Tibial nerve (tissue), 4 donors: ENCODE data around the gene HRH2. TPM values are rescaled to one million over a fixed set of nuclear protein-coding genes. Genes with fewer than 3 reads are reported as not detected.

Experiments
- DNase-seq, 2 donors: peaks; one replicate each; pipeline ENCODE4 v3.0.0-alpha.2; 2019; ENCODE audit warnings: low spot score in 2 of 2
- H3K27ac ChIP-seq, 4 donors: fragments of 200-600 bp; sonication (generic) in 3 of 4; one replicate each; pipeline ENCODE4 v1.5.1; 2017 to 2019; ENCODE audit warnings: mild to moderate bottlenecking in 1 of 4
- H3K27me3 ChIP-seq, 2 donors: fragments of 200-600 bp; sonication (generic) in 1 of 2; one replicate each; pipeline versions ENCODE4 v1.5.1 to v1.6.0; 2017 to 2019
- H3K36me3 ChIP-seq, 3 donors: fragments of 200-600 bp; sonication (generic); one replicate each; pipeline ENCODE4 v1.5.1; 2018 to 2019
- H3K4me1 ChIP-seq, 4 donors: fragments of 200-600 bp; sonication (generic) in 3 of 4; one replicate each; pipeline ENCODE4 v1.5.1; 2017 to 2019
- H3K4me3 ChIP-seq, 4 donors: fragments of 200-600 bp; sonication (generic) in 3 of 4; one replicate each; pipeline ENCODE4 v1.5.1; 2017 to 2019; ENCODE audit warnings: mild to moderate bottlenecking in 1 of 4, moderate library complexity in 1 of 4
- H3K9me3 ChIP-seq, 4 donors: fragments of 200-600 bp; sonication (generic) in 3 of 4; one replicate each; pipeline ENCODE4 v1.5.1; 2017 to 2019
- EP300 ChIP-seq, 2 donors: sonication (generic); formaldehyde crosslinking; IDR thresholded peaks; one replicate each; pipeline ENCODE4 v1.6.1; 2017; ENCODE audit warnings: antibody characterized with exemption in 2 of 2, mild to moderate bottlenecking in 1 of 2
- POLR2A ChIP-seq, 2 donors: fragments of 450-650 bp; IDR thresholded peaks; one replicate each; pipeline ENCODE4 v1.6.1; 2017; ENCODE audit warnings: antibody characterized with exemption in 2 of 2, mild to moderate bottlenecking in 2 of 2, moderate library complexity in 2 of 2
- WGBS, 2 donors: methylation state at CpG; one replicate each; pipeline ENCODE4 v1.1.5; 2018; 5-methylcytosine and 5-hydroxymethylcytosine counted together
- total RNA-seq, 4 donors: library from RNA; depleted of rRNA; stranded (reverse); fragments of >200 nt; gene quantifications; one replicate each; pipeline ENCODE4 v1.1.0, GENCODE V29; 2016
- TF ChIP-seq, protein P1 (sequence below), 5 experiments: fragments of 200-600 bp in 3 of 5; fragments of 450-650 bp in 2 of 5; sonication (generic) in 3 of 5; IDR thresholded peaks; one replicate each; pipeline ENCODE4 v1.5.1; 2016 to 2019; ENCODE audit warnings: antibody characterized with exemption in 5 of 5, mild to moderate bottlenecking in 3 of 5, moderate library complexity in 2 of 5

HRH2 gene
- total RNA-seq, 4 donors from 2014 or later = 0.84 to 9.3 (median 3.4) TPM

DNA sequence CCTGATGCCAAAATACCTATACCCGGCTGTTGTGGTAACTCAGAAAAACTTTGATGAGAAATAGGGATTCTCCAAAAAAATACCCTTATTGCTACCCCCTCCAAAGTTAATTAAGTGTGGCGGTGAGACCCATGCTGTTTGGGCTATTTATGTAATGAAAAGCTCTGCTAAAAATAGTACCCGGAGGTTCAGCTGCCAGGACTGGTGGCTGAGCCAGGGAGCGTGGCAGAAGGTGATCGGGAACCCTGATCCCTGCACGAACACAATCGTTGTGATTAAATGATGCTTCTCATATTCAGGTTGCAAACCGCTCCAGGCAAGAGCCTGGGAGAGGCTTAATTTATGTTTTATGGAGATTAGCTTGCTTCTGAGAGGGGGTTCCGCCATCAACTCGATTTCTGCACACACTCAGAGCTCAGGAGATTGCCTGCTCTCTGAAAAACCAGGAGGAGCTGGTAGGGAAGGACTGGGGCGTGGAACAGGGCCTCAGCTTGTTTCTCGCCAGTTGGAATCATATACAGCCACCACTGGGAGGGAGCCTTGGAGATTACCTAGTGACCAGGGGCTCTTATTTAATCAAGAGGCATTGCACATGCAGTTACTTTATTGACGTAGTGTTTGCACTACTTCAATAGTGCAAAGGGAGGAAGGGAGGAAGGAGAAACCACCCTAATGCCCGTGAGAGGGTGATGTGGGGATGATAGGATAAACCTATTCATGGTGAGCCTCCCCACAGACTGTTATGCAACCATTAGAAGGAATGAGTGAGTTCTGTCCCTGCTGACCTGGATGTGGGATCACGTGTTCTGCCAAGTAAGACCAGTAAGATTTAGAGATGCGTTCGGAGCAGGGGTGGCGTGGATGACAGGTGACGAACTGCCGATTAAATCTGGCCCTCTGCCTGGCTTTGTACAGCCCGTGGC lies 23.4 kb downstream of the HRH2 start:
- no peaks in the 10 kb centered on the region for H3K27me3 ChIP-seq
- H3K36me3 ChIP-seq = no peaks in the 10 kb centered on the region
- H3K4me1 ChIP-seq = no peaks in the 10 kb centered on the region
- peaks cover 0 to 5% (median 0%) of the 10 kb centered on the region in 4 donors for H3K9me3 ChIP-seq
- WGBS, 2 donors = 68% methylated on average over 21 of the region's 21 CpGs
- TF ChIP-seq, protein P1, sequence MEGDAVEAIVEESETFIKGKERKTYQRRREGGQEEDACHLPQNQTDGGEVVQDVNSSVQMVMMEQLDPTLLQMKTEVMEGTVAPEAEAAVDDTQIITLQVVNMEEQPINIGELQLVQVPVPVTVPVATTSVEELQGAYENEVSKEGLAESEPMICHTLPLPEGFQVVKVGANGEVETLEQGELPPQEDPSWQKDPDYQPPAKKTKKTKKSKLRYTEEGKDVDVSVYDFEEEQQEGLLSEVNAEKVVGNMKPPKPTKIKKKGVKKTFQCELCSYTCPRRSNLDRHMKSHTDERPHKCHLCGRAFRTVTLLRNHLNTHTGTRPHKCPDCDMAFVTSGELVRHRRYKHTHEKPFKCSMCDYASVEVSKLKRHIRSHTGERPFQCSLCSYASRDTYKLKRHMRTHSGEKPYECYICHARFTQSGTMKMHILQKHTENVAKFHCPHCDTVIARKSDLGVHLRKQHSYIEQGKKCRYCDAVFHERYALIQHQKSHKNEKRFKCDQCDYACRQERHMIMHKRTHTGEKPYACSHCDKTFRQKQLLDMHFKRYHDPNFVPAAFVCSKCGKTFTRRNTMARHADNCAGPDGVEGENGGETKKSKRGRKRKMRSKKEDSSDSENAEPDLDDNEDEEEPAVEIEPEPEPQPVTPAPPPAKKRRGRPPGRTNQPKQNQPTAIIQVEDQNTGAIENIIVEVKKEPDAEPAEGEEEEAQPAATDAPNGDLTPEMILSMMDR (IDR thresholded peaks at IDR 0.05) = no peak
- TF ChIP-seq EP300 (IDR thresholded peaks at IDR 0.05) (no peak), POLR2A (IDR thresholded peaks at IDR 0.05) (no peak)
- no peak for DNase-seq
- H3K27ac ChIP-seq = no peak overlapping the region
- H3K4me3 ChIP-seq = no peak overlapping the region

DNA sequence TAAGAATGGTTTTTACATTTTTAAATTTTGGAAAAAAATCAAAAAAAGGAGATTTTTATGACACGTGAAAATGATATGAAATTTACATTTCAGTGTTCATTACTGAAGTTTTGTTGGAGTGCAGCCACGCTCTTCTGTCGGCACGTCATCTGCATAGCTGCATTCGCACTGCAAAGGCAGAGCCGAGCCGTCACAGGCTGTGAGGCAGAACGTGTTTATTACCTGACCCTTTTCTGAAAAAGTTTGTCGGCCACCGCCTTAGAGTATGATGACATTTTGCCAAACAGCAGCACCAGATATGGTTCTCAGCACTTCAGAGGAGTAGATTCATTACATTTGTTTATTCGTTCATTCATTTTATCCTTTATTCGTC lies 24.1 kb downstream of the HRH2 start:
- no peak overlapping the region for H3K4me3 ChIP-seq
- H3K36me3 ChIP-seq = no peaks in the 10 kb centered on the region
- no peak overlapping the region for H3K27ac ChIP-seq
- WGBS, 2 donors = 61 to 65% methylated on average over 12 of the region's 12 CpGs
- H3K4me1 ChIP-seq = no peaks in the 10 kb centered on the region
- TF ChIP-seq EP300 (IDR thresholded peaks at IDR 0.05) = no peak
- peaks cover 0 to 5% (median 0%) of the 10 kb centered on the region in 4 donors for H3K9me3 ChIP-seq
- H3K27me3 ChIP-seq = no peaks in the 10 kb centered on the region
- no peak for DNase-seq

DNA sequence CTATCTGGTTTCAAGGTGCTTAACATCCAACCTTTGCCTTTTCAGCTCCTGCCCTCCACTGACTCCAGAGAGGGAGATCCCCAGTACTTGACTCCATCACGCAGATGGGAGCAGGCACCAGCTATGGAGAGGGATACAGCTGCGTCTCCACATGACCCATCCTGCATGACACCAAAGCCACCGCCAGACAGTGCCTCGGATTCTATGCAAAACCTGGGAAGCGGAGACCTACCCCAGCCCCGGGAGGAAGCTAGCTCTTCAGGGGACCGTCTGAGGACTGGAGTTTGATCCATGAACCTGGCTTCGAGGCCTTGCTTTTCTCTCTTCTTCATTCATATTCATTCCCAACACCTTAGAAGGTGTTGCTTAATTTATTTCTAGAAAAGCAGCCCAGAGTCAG lies 24.8 kb downstream of the HRH2 start:
- DNase-seq = no peak
- Histone ChIP-seq H3K27me3 (no peaks in the 10 kb centered on the region), H3K27ac (no peak overlapping the region), H3K9me3 (peaks cover 0 to 10% (median 0%) of the 10 kb centered on the region in 4 donors), H3K36me3 (no peaks in the 10 kb centered on the region), H3K4me3 (no peak overlapping the region), H3K4me1 (no peaks in the 10 kb centered on the region)
- TF ChIP-seq, protein P1 (IDR thresholded peaks at IDR 0.05) = no peak
- no peak for TF ChIP-seq EP300 (IDR thresholded peaks at IDR 0.05)
- TF ChIP-seq POLR2A (IDR thresholded peaks at IDR 0.05) = no peak
- 88 to 95% methylated on average over 8 of the region's 8 CpGs for WGBS, 2 donors

DNA sequence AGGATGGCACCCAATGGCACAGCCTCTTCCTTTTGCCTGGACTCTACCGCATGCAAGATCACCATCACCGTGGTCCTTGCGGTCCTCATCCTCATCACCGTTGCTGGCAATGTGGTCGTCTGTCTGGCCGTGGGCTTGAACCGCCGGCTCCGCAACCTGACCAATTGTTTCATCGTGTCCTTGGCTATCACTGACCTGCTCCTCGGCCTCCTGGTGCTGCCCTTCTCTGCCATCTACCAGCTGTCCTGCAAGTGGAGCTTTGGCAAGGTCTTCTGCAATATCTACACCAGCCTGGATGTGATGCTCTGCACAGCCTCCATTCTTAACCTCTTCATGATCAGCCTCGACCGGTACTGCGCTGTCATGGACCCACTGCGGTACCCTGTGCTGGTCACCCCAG lies 25.4 kb downstream of the HRH2 start:
- TF ChIP-seq EP300 (IDR thresholded peaks at IDR 0.05) (no peak), POLR2A (IDR thresholded peaks at IDR 0.05) (no peak)
- TF ChIP-seq, protein P1 (IDR thresholded peaks at IDR 0.05) = no peak
- Histone ChIP-seq H3K27me3 (no peaks in the 10 kb centered on the region), H3K27ac (no peak overlapping the region), H3K36me3 (no peaks in the 10 kb centered on the region), H3K9me3 (peaks cover 0 to 10% (median 0%) of the 10 kb centered on the region in 4 donors), H3K4me1 (no peaks in the 10 kb centered on the region), H3K4me3 (no peak overlapping the region)
- 94 to 95% methylated on average over 15 of the region's 15 CpGs for WGBS, 2 donors
- no peak for DNase-seq

DNA sequence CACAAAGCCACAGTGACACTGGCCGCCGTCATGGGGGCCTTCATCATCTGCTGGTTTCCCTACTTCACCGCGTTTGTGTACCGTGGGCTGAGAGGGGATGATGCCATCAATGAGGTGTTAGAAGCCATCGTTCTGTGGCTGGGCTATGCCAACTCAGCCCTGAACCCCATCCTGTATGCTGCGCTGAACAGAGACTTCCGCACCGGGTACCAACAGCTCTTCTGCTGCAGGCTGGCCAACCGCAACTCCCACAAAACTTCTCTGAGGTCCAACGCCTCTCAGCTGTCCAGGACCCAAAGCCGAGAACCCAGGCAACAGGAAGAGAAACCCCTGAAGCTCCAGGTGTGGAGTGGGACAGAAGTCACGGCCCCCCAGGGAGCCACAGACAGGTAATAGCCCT lies 26.1 kb downstream of the HRH2 start:
- TF ChIP-seq EP300 (IDR thresholded peaks at IDR 0.05) (no peak), POLR2A (IDR thresholded peaks at IDR 0.05) (no peak)
- TF ChIP-seq, protein P1 (IDR thresholded peaks at IDR 0.05) = no peak
- no peak for DNase-seq
- H3K4me3 ChIP-seq = no peak overlapping the region
- no peaks in the 10 kb centered on the region for H3K27me3 ChIP-seq
- H3K4me1 ChIP-seq = no peaks in the 10 kb centered on the region
- 91 to 94% methylated on average over 13 of the region's 13 CpGs for WGBS, 2 donors
- no peak overlapping the region for H3K27ac ChIP-seq
- peaks cover 0 to 10% (median 0%) of the 10 kb centered on the region in 4 donors for H3K9me3 ChIP-seq
- H3K36me3 ChIP-seq = no peaks in the 10 kb centered on the region
